GM12801 (cell line): ENCODE data around the gene CNGA4.

Experiments
- CTCF ChIP-seq: IDR thresholded peaks from one replicate; pipeline ENCODE4 v1.5.1; 2011; ENCODE audit warnings: control low read depth; ENCODE audit not compliant: insufficient read length; ENCODE audit errors: extremely low read depth

Gene CNGA4

GRCh38 chr11:6210274-6210955 lies 28.5 kb upstream of the CNGA4 start:
- no peak for TF ChIP-seq CTCF

- TF ChIP-seq CTCF = no peak
Observed at GRCh38 chr11:6214530-6214929, 24.4 kb upstream of the CNGA4 start.

- TF ChIP-seq CTCF = no peak
Observed at GRCh38 chr11:6216501-6216900, 22.4 kb upstream of the CNGA4 start.

- TF ChIP-seq CTCF = no peak
Observed at GRCh38 chr11:6217722-6218121, 21.2 kb upstream of the CNGA4 start.

- no peak for TF ChIP-seq CTCF
Observed at GRCh38 chr11:6219359-6219758, 19.5 kb upstream of the CNGA4 start.

- TF ChIP-seq CTCF = no peak
Observed at GRCh38 chr11:6223854-6224253, 15.0 kb upstream of the CNGA4 start.

- no peak for TF ChIP-seq CTCF
Observed at GRCh38 chr11:6224421-6224820, 14.5 kb upstream of the CNGA4 start.
